ENCODE results near the gene SYNGR4.
A peak's percentile ranks its signal among the peaks of the same experiment; 100 is the strongest.
"Not testable (repeated sequence)": the region's sequence is repeated elsewhere in the genome, so short reads cannot be mapped to it uniquely, and the experiment has no call there.

The SYNGR4 gene

DNA sequence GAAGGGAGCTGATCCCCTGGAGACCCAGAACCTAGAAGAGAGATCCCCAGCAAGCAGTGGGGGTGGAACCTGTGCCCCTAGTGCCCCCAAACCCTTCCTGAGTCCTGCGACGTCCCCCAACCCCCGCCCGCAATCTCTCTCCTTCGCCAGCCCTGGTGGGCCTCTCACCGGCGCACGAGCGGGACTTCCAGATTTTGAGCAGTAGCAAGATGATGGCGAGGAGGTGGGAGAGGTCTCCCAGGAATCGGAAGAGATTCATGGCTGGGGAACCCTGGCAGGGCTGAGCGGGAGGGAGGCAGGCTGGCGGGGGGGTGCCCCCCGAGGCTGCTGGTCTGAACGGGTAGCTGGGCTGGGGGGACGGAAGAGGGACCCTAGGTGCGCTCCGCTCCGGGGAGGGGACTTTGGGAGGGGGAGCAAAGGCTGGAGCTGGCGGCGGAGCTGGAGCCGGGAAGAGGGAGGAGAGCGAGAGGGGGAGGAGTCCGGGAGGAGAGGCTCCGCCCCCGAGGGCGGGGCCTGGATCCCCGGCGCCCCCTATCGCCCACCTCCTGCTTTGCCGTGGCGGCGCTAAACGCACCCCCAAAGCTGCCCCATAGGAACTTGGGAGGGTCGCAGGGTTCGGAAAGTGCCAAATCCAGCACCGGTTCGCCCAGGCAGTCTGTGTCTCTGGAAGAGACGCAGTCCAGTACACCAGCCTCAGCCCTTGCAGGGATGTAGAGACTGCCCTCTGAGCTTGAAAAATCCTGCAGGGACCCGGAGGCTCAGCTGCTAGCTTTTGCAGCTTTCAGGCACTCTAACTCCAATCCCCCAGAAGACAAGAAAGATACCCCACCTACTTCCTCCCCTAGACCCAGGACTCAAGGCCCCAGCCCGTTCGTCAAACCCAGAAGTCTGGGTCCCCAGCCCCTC lies 27.2 kb downstream of the SYNGR4 start, which contains the start of gene KDELR1:
Gene KDELR1 (minus strand): TSS at position 452 of the 906 bp plus-strand sequence. CDS start 193 bp downstream, at position 259.
- Histone ChIP-seq H3K4me1 (ENCODE audit: control insufficient read depth, low read depth, low read length) (peaks cover 1% of the 10 kb centered on the region), H4K8ac (ENCODE audit: low read depth, low read length) (peak within 1 kb of the TSS; percentile 1), H3K27ac (ENCODE audit: low read depth, low read length) (peak within 1 kb of the TSS; percentile 42), H3K4me3 (ENCODE audit: low read length) (peak within 1 kb of the TSS; percentile 53), H3K4ac (ENCODE audit: low read depth, low read length) (peak within 1 kb of the TSS; percentile 85), H3K18ac (ENCODE audit: low read length) (peak within 1 kb of the TSS; percentile 88), H3K79me2 (ENCODE audit: control insufficient read depth, insufficient read depth, low read length) (peaks cover 11% of the 10 kb centered on the region), H3K9ac (ENCODE audit: low read length) (peak within 1 kb of the TSS; percentile 99), H3K36me3 (ENCODE audit: control insufficient read depth, insufficient read depth, low read length) (peaks cover 10% of the 10 kb centered on the region), H3K79me1 (ENCODE audit: low read length) (peaks cover 8% of the 10 kb centered on the region), H2BK5ac (ENCODE audit: low read length) (peak within 1 kb of the TSS; percentile 62), H2AK5ac (ENCODE audit: low read length) (no peak within 1 kb of the TSS), H2BK120ac (ENCODE audit: low read depth, low read length) (peak within 1 kb of the TSS; percentile 17), H4K5ac (ENCODE audit: low read length) (no peak within 1 kb of the TSS), H3K56ac (ENCODE audit: low read length) (peak within 1 kb of the TSS; percentile 100), H3K23ac (ENCODE audit: low read length) (peak within 1 kb of the TSS; percentile 97), H2BK15ac (replicated peaks; ENCODE audit: low read depth) (no peak within 1 kb of the TSS), H3K27me3 (ENCODE audit: insufficient read depth, low read length, poor library complexity) (peaks cover 15% of the 10 kb centered on the region), H3K4me2 (ENCODE audit: low read length) (peak within 1 kb of the TSS; percentile 76)
- DNase-seq, result peak; percentile 70
- no CpG with 5 or more reads among the region's 42 CpGs for WGBS (ENCODE audit: extremely low coverage, insufficient coverage, low lambda C conversion rate)

DNA sequence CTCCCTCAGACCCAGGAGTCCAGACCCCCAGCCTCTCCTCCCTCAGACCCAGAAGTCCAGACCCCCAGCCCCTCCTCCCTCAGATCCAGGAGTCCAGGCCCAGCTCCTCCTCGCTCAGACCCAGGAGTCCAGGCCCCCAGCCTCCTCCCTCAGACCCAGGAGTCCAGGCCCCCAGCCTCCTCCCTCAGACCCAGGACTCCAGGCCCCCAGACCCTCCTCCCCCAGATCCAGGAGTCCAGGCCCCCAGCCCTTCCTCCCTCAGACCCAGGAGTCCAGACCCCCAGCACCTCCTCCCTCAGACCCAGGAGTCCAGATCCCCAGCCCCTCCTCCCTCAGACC lies 27.8 kb downstream of the SYNGR4 start:
- WGBS (ENCODE audit: extremely low coverage, insufficient coverage, low lambda C conversion rate), result no CpG with 5 or more reads among the region's 1 CpG
- not testable (repeated sequence) for H3K27ac ChIP-seq (ENCODE audit: low read depth, low read length); H3K4me2 ChIP-seq (ENCODE audit: low read length); H3K4me3 ChIP-seq (ENCODE audit: low read length); DNase-seq; H2BK15ac ChIP-seq (replicated peaks; ENCODE audit: low read depth); H3K56ac ChIP-seq (ENCODE audit: low read length); H3K18ac ChIP-seq (ENCODE audit: low read length); H3K23ac ChIP-seq (ENCODE audit: low read length); H4K5ac ChIP-seq (ENCODE audit: low read length); H3K9ac ChIP-seq (ENCODE audit: low read length); H3K36me3 ChIP-seq (ENCODE audit: control insufficient read depth, insufficient read depth, low read length); H3K79me1 ChIP-seq (ENCODE audit: low read length); H2BK120ac ChIP-seq (ENCODE audit: low read depth, low read length); H3K4me1 ChIP-seq (ENCODE audit: control insufficient read depth, low read depth, low read length); H3K4ac ChIP-seq (ENCODE audit: low read depth, low read length); H4K8ac ChIP-seq (ENCODE audit: low read depth, low read length); H2BK5ac ChIP-seq (ENCODE audit: low read length); H2AK5ac ChIP-seq (ENCODE audit: low read length)
- peaks cover 11% of the 10 kb centered on the region for H3K79me2 ChIP-seq (ENCODE audit: control insufficient read depth, insufficient read depth, low read length)
- H3K27me3 ChIP-seq (ENCODE audit: insufficient read depth, low read length, poor library complexity), result peaks cover 15% of the 10 kb centered on the region

DNA sequence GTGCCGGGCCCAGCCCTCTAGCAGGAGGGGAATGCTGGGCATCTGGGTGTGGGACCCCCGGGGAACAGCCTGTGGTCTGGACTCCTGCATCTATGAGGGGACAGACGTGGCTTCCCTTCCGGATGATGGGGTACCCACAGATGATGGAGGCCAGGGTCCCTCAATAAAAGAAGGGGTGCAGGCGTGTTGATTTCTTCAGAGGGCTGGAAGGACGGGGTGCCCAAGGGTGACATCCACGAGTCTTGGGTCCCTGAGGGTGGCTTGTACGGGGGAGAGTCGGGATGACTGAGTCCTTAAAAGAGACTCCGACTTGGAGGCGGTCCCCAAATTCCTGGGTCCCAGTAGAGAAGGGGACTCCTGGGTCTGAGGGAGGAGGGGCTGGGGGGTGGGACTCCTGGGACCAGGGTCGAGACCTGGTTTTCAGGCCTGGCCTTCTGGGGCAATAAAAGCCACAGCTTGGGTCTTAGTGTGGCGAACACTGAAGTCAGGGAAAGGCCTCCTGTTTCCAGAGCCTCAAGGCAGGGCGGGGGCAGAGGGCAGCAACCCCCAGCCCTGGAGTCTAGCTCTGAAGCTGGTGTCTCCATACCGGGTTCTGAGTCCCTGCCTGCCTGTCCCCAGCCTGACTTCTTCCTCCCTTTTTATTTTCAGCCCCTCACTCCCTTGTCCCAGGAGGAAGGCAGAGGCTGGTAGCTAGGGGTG lies 28.8 kb downstream of the SYNGR4 start:
- Histone ChIP-seq H3K4ac (ENCODE audit: low read depth, low read length) (no peak overlapping the region), H4K8ac (ENCODE audit: low read depth, low read length) (no peak overlapping the region), H3K23ac (ENCODE audit: low read length) (no peak overlapping the region), H3K4me2 (ENCODE audit: low read length) (peak overlapping the region; percentile 45), H3K79me2 (ENCODE audit: control insufficient read depth, insufficient read depth, low read length) (peaks cover 11% of the 10 kb centered on the region), H3K4me3 (ENCODE audit: low read length) (no peak overlapping the region), H2BK120ac (ENCODE audit: low read depth, low read length) (no peak overlapping the region), H3K9ac (ENCODE audit: low read length) (peak overlapping the region; percentile 66), H3K36me3 (ENCODE audit: control insufficient read depth, insufficient read depth, low read length) (peaks cover 5% of the 10 kb centered on the region), H2BK5ac (ENCODE audit: low read length) (no peak overlapping the region), H3K18ac (ENCODE audit: low read length) (no peak overlapping the region), H3K56ac (ENCODE audit: low read length) (peak overlapping the region; percentile 87), H4K5ac (ENCODE audit: low read length) (no peak overlapping the region), H2AK5ac (ENCODE audit: low read length) (no peak overlapping the region), H2BK15ac (replicated peaks; ENCODE audit: low read depth) (no peak overlapping the region), H3K27me3 (ENCODE audit: insufficient read depth, low read length, poor library complexity) (peaks cover 15% of the 10 kb centered on the region), H3K27ac (ENCODE audit: low read depth, low read length) (no peak overlapping the region), H3K79me1 (ENCODE audit: low read length) (peaks cover 6% of the 10 kb centered on the region), H3K4me1 (ENCODE audit: control insufficient read depth, low read depth, low read length) (peaks cover 4% of the 10 kb centered on the region)
- whole genome bisulfite sequencing (ENCODE audit: extremely low coverage, insufficient coverage, low lambda C conversion rate), result no CpG with 5 or more reads among the region's 15 CpGs
- no peak for DNase-seq

DNA sequence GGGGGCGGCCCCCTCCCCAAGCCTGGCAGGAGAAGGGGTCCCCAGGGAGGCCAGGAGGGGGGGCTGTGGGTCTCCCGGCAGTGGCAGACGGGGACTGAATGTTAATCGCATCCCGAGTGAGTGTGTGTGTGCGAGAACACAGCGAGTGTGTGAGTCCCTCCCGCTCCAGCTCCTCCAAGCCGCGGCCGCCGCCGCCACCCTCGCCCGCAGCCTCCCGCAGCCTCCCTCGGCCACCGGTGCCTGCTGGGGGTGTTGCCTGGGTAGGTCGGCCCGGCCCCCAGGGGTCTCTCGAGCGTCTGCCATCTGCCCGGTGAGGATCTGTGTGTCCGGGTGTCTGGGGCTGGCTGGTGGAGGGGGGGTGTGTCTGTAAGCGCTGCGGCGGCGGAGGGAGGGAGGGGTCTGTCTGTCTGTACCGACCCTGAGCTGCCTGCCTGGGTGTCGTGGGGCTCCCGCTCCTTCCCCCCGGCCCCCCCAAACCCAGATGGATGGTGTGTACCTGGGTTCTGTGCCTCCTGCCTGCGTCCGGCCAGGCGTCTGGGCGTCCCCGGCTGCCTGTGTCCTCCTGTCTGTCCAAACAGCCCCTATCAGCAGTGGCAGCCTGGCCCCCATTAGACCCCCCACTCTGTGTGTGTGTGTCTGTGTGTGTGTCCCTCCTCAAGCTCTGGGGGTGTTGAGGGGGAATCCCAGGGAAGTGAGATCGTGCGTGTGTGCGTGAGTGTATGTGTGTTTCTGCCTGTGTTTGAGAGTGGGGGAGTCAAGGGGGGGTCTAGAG lies 29.6 kb downstream of the SYNGR4 start, which contains the start of gene GRIN2D:
Gene GRIN2D (plus strand): TSS at position 110 of the 772 bp plus-strand sequence. CDS start 4,725 bp downstream, outside the sequence.
- Histone ChIP-seq H3K56ac (ENCODE audit: low read length) (peak within 1 kb of the TSS; percentile 87), H3K4me3 (ENCODE audit: low read length) (no peak within 1 kb of the TSS), H3K18ac (ENCODE audit: low read length) (no peak within 1 kb of the TSS), H3K4ac (ENCODE audit: low read depth, low read length) (no peak within 1 kb of the TSS), H2BK5ac (ENCODE audit: low read length) (no peak within 1 kb of the TSS), H3K4me1 (ENCODE audit: control insufficient read depth, low read depth, low read length) (peaks cover 4% of the 10 kb centered on the region), H2BK120ac (ENCODE audit: low read depth, low read length) (no peak within 1 kb of the TSS), H4K8ac (ENCODE audit: low read depth, low read length) (no peak within 1 kb of the TSS), H3K27ac (ENCODE audit: low read depth, low read length) (no peak within 1 kb of the TSS), H2AK5ac (ENCODE audit: low read length) (no peak within 1 kb of the TSS), H3K79me2 (ENCODE audit: control insufficient read depth, insufficient read depth, low read length) (peaks cover 11% of the 10 kb centered on the region), H3K4me2 (ENCODE audit: low read length) (peak within 1 kb of the TSS; percentile 45), H3K36me3 (ENCODE audit: control insufficient read depth, insufficient read depth, low read length) (peaks cover 3% of the 10 kb centered on the region), H3K9ac (ENCODE audit: low read length) (peak within 1 kb of the TSS; percentile 66), H3K23ac (ENCODE audit: low read length) (peak within 1 kb of the TSS; percentile 57), H2BK15ac (replicated peaks; ENCODE audit: low read depth) (no peak within 1 kb of the TSS), H3K27me3 (ENCODE audit: insufficient read depth, low read length, poor library complexity) (peaks cover 15% of the 10 kb centered on the region), H3K79me1 (ENCODE audit: low read length) (peaks cover 5% of the 10 kb centered on the region), H4K5ac (ENCODE audit: low read length) (no peak within 1 kb of the TSS)
- no CpG with 5 or more reads among the region's 40 CpGs for WGBS (ENCODE audit: extremely low coverage, insufficient coverage, low lambda C conversion rate)
- DNase-seq, result peak; percentile 78

DNA sequence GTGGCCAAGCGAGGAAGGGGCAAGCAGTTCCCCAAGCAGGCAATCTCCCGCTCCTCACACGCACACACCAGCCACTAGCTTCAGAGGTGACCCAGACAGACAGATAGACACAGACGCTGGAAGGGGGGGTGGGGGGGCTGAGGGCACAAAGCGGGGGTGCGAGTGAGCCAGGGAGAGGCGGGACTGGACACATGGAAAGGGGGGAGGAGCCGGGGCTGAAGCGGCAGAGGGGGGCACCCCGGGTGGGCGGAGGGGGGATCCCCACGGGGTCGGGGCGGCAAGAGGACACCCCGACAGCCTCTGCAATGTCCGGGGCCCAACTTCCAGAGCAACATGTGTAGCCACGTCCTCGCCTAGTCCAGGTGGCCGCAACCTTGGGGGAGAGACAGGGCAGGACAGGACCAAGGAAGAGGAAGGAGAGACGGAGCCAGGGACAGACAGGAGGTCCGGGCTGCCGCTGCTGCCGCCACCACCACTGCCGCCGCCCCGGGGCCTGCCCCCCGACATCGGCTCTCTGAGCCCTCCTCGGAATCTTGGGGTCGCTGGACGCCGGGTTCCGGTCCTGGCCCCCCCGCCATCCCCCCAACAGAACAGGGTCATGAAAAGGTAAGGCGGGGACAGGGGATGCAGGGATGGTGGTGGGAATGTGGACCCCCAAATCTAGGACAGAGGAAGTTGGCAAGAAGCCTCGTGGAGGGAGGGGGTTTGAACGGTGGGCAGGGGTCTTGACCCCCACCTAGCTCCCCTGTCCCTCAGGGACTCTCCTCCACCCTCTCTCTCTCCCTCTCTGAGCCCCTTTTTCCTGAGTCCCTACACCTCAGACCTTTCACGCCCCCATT lies 30.4 kb downstream of the SYNGR4 start:
- H2AK5ac ChIP-seq (ENCODE audit: low read length), result peak overlapping the region; percentile 43
- peak overlapping the region; percentile 87 for H3K56ac ChIP-seq (ENCODE audit: low read length)
- WGBS (ENCODE audit: extremely low coverage, insufficient coverage, low lambda C conversion rate), result no CpG with 5 or more reads among the region's 38 CpGs
- no peak overlapping the region for H2BK120ac ChIP-seq (ENCODE audit: low read depth, low read length)
- peaks cover 11% of the 10 kb centered on the region for H3K79me2 ChIP-seq (ENCODE audit: control insufficient read depth, insufficient read depth, low read length)
- peaks cover 15% of the 10 kb centered on the region for H3K27me3 ChIP-seq (ENCODE audit: insufficient read depth, low read length, poor library complexity)
- no peak overlapping the region for H3K4me2 ChIP-seq (ENCODE audit: low read length)
- no peak overlapping the region for H2BK5ac ChIP-seq (ENCODE audit: low read length)
- DNase-seq, result no peak
- no peaks in the 10 kb centered on the region for H3K36me3 ChIP-seq (ENCODE audit: control insufficient read depth, insufficient read depth, low read length)
- no peak overlapping the region for H4K8ac ChIP-seq (ENCODE audit: low read depth, low read length)
- H2BK15ac ChIP-seq (replicated peaks; ENCODE audit: low read depth), result no peak overlapping the region
- H3K4me1 ChIP-seq (ENCODE audit: control insufficient read depth, low read depth, low read length), result peaks cover 4% of the 10 kb centered on the region
- H3K4ac ChIP-seq (ENCODE audit: low read depth, low read length), result no peak overlapping the region
- H3K27ac ChIP-seq (ENCODE audit: low read depth, low read length), result no peak overlapping the region
- H3K9ac ChIP-seq (ENCODE audit: low read length), result peak overlapping the region; percentile 66
- H3K23ac ChIP-seq (ENCODE audit: low read length), result no peak overlapping the region
- H3K79me1 ChIP-seq (ENCODE audit: low read length), result peaks cover 2% of the 10 kb centered on the region
- H3K4me3 ChIP-seq (ENCODE audit: low read length), result no peak overlapping the region
- H4K5ac ChIP-seq (ENCODE audit: low read length), result no peak overlapping the region
- no peak overlapping the region for H3K18ac ChIP-seq (ENCODE audit: low read length)
